ENCODE measurements around the gene IRAK4.

DNA sequence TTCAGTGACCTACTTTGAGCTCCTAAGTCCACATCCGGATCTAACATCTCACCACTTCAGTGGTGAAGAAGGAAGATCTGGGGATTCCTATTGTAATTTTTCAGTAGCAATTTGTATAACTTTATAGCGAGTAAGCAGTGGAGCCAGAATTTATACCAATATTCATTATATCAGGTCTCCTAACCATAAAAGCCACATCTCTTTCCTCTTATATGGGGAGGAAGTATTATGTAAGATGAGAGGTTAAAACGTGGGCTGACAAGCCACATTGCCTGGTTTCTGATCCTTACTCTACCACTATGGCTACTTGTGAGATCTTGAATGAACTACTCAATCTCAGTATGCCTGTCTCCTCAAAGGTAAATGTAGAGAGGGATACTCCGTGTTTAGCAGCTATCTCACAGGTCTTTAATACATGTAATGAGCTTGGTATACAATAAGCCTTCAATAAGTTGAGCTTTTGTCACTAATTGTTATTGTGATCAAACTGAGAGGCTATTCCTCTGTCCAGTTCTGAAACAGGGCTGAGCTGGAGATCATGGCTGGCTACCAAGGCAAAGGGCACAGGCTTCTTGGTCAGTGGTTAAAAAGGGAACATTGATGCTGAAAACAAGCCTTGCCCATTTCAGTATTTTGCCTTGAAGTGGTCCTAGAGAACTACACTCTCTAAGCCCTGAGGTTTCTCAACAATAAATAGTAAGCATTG, 73.9 kb downstream of the IRAK4 start:
- TF ChIP-seq, protein P1, sequence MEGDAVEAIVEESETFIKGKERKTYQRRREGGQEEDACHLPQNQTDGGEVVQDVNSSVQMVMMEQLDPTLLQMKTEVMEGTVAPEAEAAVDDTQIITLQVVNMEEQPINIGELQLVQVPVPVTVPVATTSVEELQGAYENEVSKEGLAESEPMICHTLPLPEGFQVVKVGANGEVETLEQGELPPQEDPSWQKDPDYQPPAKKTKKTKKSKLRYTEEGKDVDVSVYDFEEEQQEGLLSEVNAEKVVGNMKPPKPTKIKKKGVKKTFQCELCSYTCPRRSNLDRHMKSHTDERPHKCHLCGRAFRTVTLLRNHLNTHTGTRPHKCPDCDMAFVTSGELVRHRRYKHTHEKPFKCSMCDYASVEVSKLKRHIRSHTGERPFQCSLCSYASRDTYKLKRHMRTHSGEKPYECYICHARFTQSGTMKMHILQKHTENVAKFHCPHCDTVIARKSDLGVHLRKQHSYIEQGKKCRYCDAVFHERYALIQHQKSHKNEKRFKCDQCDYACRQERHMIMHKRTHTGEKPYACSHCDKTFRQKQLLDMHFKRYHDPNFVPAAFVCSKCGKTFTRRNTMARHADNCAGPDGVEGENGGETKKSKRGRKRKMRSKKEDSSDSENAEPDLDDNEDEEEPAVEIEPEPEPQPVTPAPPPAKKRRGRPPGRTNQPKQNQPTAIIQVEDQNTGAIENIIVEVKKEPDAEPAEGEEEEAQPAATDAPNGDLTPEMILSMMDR (IDR thresholded peaks at IDR 0.05): no peak
- no peak for TF ChIP-seq EZH2 (IDR thresholded peaks at IDR 0.05)

Measured in neural progenitor cell (in vitro differentiated cells).